Stomach (tissue), 4 donors: ENCODE results near the gene SPSB3.

Source experiments
- EP300 ChIP-seq: sonication (generic); formaldehyde crosslinking; IDR thresholded peaks from one replicate; pipeline ENCODE4 v1.6.1; 2017; ENCODE audit warnings: antibody characterized with exemption
- POLR2AphosphoS5 ChIP-seq, 3 donors: sonication (generic); formaldehyde crosslinking; IDR thresholded peaks; one replicate each; pipeline ENCODE4 v1.6.1; 2016; ENCODE audit warnings: antibody characterized with exemption in 3 of 3
- TF ChIP-seq, protein P1 (sequence below), 7 experiments: fragments of 450-650 bp in 4 of 7; fragments of 200-600 bp in 3 of 7; sonication (generic) in 3 of 7; IDR thresholded peaks; one replicate each; pipeline ENCODE4 v1.5.1; 2016 to 2019; ENCODE audit warnings: antibody characterized with exemption in 7 of 7, control low read depth in 2 of 7, mild to moderate bottlenecking in 1 of 7

DNA sequence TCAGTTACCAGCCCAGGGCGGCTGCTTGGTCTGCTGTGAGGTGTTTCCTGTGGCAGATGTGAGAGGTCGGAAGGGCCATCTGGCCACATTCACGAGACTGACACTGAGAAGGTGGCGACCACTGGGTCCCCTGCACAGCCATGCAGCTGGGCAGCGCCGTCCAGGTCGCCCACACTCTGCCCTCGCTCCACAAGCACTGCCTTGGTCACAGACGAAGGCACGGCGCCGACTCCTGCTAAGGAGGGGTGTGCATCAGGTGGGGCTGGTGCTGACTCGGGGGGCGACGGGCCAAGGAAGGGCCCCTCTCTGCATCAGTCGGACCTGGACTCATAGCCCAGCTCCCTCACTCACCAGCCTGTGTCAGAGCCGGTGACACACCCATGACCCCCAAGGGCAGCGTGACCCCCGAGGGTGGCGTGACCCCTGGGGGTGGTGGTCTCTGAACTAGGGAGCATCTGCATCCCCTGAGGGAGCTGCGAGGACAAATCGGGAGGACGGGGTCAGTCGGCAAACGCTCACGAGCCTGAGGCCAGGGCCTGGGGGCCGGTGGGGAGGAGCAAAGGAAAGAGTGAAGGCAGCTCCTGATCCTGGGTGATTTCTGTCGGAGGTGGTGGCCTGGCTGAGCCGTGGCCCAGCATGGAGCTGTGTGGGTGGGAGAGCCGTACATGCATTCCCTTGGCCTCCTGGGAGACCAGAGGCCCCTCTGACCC, 41.4 kb downstream of the SPSB3 start:
- TF ChIP-seq POLR2AphosphoS5 (IDR thresholded peaks at IDR 0.05) (no peak), EP300 (no peak)
- TF ChIP-seq, protein P1, sequence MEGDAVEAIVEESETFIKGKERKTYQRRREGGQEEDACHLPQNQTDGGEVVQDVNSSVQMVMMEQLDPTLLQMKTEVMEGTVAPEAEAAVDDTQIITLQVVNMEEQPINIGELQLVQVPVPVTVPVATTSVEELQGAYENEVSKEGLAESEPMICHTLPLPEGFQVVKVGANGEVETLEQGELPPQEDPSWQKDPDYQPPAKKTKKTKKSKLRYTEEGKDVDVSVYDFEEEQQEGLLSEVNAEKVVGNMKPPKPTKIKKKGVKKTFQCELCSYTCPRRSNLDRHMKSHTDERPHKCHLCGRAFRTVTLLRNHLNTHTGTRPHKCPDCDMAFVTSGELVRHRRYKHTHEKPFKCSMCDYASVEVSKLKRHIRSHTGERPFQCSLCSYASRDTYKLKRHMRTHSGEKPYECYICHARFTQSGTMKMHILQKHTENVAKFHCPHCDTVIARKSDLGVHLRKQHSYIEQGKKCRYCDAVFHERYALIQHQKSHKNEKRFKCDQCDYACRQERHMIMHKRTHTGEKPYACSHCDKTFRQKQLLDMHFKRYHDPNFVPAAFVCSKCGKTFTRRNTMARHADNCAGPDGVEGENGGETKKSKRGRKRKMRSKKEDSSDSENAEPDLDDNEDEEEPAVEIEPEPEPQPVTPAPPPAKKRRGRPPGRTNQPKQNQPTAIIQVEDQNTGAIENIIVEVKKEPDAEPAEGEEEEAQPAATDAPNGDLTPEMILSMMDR (IDR thresholded peaks at IDR 0.05): no peak
